GM23248 (cell line): ENCODE results near the gene ADPRHL1. TPM values are rescaled to one million over a fixed set of nuclear protein-coding genes. Genes with fewer than 3 reads are reported as not detected.

ENCODE experiments used
- DNase-seq: peaks from one replicate; pipeline ENCODE4 v3.0.0-alpha.2; 2015
- H2AFZ ChIP-seq: fragments of 200-600 bp; sonication (generic); 2 replicates; pipeline ENCODE4 v1.6.1; 2016; ENCODE audit warnings: antibody characterized with exemption
- H3F3A ChIP-seq: fragments of 200-600 bp; sonication (generic); 2 replicates; pipeline ENCODE4 v1.6.1; 2016; ENCODE audit warnings: mild to moderate bottlenecking, antibody characterized with exemption, mixed run types; ENCODE audit not compliant: insufficient read depth
- H3K27ac ChIP-seq: fragments of 200-600 bp; sonication (generic); 2 replicates; pipeline ENCODE4 v1.5.1; 2016; ENCODE audit warnings: mild to moderate bottlenecking
- H3K27me3 ChIP-seq: fragments of 200-600 bp; sonication (generic); replicated peaks from 2 replicates; pipeline ENCODE4 v1.6.1; 2016; ENCODE audit warnings: mild to moderate bottlenecking; ENCODE audit not compliant: insufficient read depth
- H3K36me3 ChIP-seq: fragments of 200-600 bp; sonication (generic); 2 replicates; pipeline ENCODE4 v1.6.1; 2016; ENCODE audit warnings: low read depth, mild to moderate bottlenecking
- H3K4me1 ChIP-seq: fragments of 200-600 bp; sonication (generic); 2 replicates; pipeline ENCODE4 v1.6.1; 2016; ENCODE audit warnings: mild to moderate bottlenecking; ENCODE audit not compliant: insufficient read depth
- H3K4me2 ChIP-seq: fragments of 200-600 bp; sonication (generic); one replicate; pipeline ENCODE4 v1.6.1; 2016; ENCODE audit warnings: mild to moderate bottlenecking; ENCODE audit not compliant: unreplicated experiment
- H3K4me3 ChIP-seq: fragments of 200-600 bp; sonication (generic); 2 replicates; pipeline ENCODE4 v1.5.1; 2016; ENCODE audit warnings: mild to moderate bottlenecking
- H3K79me2 ChIP-seq: fragments of 200-600 bp; sonication (generic); 2 replicates; pipeline ENCODE4 v1.6.1; 2016; ENCODE audit warnings: mild to moderate bottlenecking; ENCODE audit not compliant: insufficient read depth
- H3K9ac ChIP-seq: fragments of 200-600 bp; sonication (generic); 2 replicates; pipeline ENCODE4 v1.6.1; 2016; ENCODE audit warnings: mild to moderate bottlenecking
- H3K9me2 ChIP-seq: fragments of 200-600 bp; sonication (generic); 2 replicates; pipeline ENCODE4 v1.6.1; 2016; ENCODE audit warnings: mixed run types, mild to moderate bottlenecking, moderate library complexity; ENCODE audit not compliant: insufficient read depth
- H3K9me3 ChIP-seq: fragments of 200-600 bp; sonication (generic); one replicate; pipeline ENCODE4 v1.6.1; 2017; ENCODE audit warnings: low read depth
- H4K20me1 ChIP-seq: fragments of 200-600 bp; sonication (generic); 2 replicates; pipeline ENCODE4 v1.6.0; 2016; ENCODE audit not compliant: insufficient read depth
- EZH2 ChIP-seq: fragments of 200-600 bp; sonication (generic); IDR thresholded peaks from 2 replicates; pipeline ENCODE4 v1.6.1; 2018; ENCODE audit warnings: antibody characterized with exemption, mild to moderate bottlenecking; ENCODE audit not compliant: insufficient read depth, poor library complexity, severe bottlenecking
- EZH2phosphoT487 ChIP-seq: fragments of 200-600 bp; sonication (generic); IDR thresholded peaks from 2 replicates; pipeline ENCODE4 v1.6.1; 2018; ENCODE audit warnings: antibody characterized with exemption, moderate library complexity, mild to moderate bottlenecking, low read depth; ENCODE audit not compliant: insufficient read depth
- WGBS, 2 experiments: methylation state at CpG; one replicate each; pipeline ENCODE4 v1.1.6; 2015 to 2017; ENCODE audit warnings: low lambda C conversion rate in 2 of 2, low coverage in 1 of 2; ENCODE audit errors: missing lambda C conversion rate in 2 of 2; 5-methylcytosine and 5-hydroxymethylcytosine counted together
- in situ Hi-C: fragments of 300-500 bp; cut with MboI; formaldehyde crosslinking; loops from 2 replicates; pipeline ENCODE4 v1.15.0; 2020
- polyA plus RNA-seq: library from polyadenylated mRNA; unstranded; fragments of >200 nt; fragmentation: Nextera tagmentation; extraction: Ambion mirVana; gene quantifications from 2 replicates; pipeline ENCODE4 v1.2.1, GENCODE V29; 2016
- total RNA-seq: library from RNA; depleted of rRNA; stranded (reverse); fragments of >200 nt; shearing (Covaris generic); gene quantifications from 2 replicates; pipeline ENCODE4 v1.2.3, GENCODE V29; 2014

ADPRHL1 gene
- total and polyA plus RNA-seq, 2 experiments from 2014 or later = 1.8 to 2.2 TPM

- H3K9me3 ChIP-seq = no peaks in the 10 kb centered on the region
- H3K4me1 ChIP-seq = peaks cover 3% of the 10 kb centered on the region; the same call in 1 of the 2 replicates
- 0 out of 2 replicates have a peak, but pooled peaks cover 4% of the 10 kb centered on the region for H3F3A ChIP-seq
- no peak overlapping the region for H3K27ac ChIP-seq
- H2AFZ ChIP-seq = no peak overlapping the region
- H3K27me3 ChIP-seq = no peaks in the 10 kb centered on the region
- no peaks in the 10 kb centered on the region for H4K20me1 ChIP-seq
- no peak overlapping the region for H3K9ac ChIP-seq
- no peak for DNase-seq
- 88 to 89% methylated on average over 15 of the region's 15 CpGs for WGBS, 2 experiments
- H3K36me3 ChIP-seq = no peaks in the 10 kb centered on the region
- TF ChIP-seq EZH2phosphoT487 = no peak
- TF ChIP-seq EZH2 = no peak
- in situ Hi-C loops = no loop called here
- no peak overlapping the region for H3K4me3 ChIP-seq
- H3K79me2 ChIP-seq = no peaks in the 10 kb centered on the region
- no peak overlapping the region for H3K4me2 ChIP-seq
- no peaks in the 10 kb centered on the region for H3K9me2 ChIP-seq
Observed at GRCh38 chr13:113426591-113426986, 26.7 kb downstream of the ADPRHL1 start.

- H3K4me3 ChIP-seq = no peak overlapping the region
- no peaks in the 10 kb centered on the region for H3K27me3 ChIP-seq
- no peak for TF ChIP-seq EZH2
- TF ChIP-seq EZH2phosphoT487 = no peak
- H3K9me2 ChIP-seq = no peaks in the 10 kb centered on the region
- no peak overlapping the region for H3K27ac ChIP-seq
- H3F3A ChIP-seq = 0 out of 2 replicates have a peak, but pooled peaks cover 7% of the 10 kb centered on the region
- no peaks in the 10 kb centered on the region for H3K36me3 ChIP-seq
- H3K4me2 ChIP-seq = no peak overlapping the region
- H3K4me1 ChIP-seq = peaks cover 6% of the 10 kb centered on the region; the same call in 1 of the 2 replicates
- H3K9ac ChIP-seq = no peak overlapping the region
- 89 to 90% methylated on average over 22 of the region's 22 CpGs for WGBS, 2 experiments
- in situ Hi-C loops = no loop called here
- no peaks in the 10 kb centered on the region for H3K9me3 ChIP-seq
- DNase-seq = no peak
- H2AFZ ChIP-seq = no peak overlapping the region
- no peaks in the 10 kb centered on the region for H3K79me2 ChIP-seq
- no peaks in the 10 kb centered on the region for H4K20me1 ChIP-seq
Observed at GRCh38 chr13:113425941-113426590, 27.2 kb downstream of the ADPRHL1 start.

- H3K4me2 ChIP-seq = no peak overlapping the region
- H3K9me2 ChIP-seq = no peaks in the 10 kb centered on the region
- TF ChIP-seq EZH2phosphoT487 (no peak), EZH2 (no peak)
- peaks cover 6% of the 10 kb centered on the region; the same call in 1 of the 2 replicates for H3K4me1 ChIP-seq
- H3K9ac ChIP-seq = no peak overlapping the region
- no peaks in the 10 kb centered on the region for H3K9me3 ChIP-seq
- no peak for DNase-seq
- H3K79me2 ChIP-seq = no peaks in the 10 kb centered on the region
- H3K4me3 ChIP-seq = no peak overlapping the region
- in situ Hi-C loops = no loop called here
- 90 to 93% methylated on average over 11 of the region's 11 CpGs for WGBS, 2 experiments
- H4K20me1 ChIP-seq = no peaks in the 10 kb centered on the region
- no peak overlapping the region for H2AFZ ChIP-seq
- H3K27me3 ChIP-seq = no peaks in the 10 kb centered on the region
- no peak overlapping the region for H3K27ac ChIP-seq
- 0 out of 2 replicates have a peak, but pooled peaks cover 7% of the 10 kb centered on the region for H3F3A ChIP-seq
- no peaks in the 10 kb centered on the region for H3K36me3 ChIP-seq
Observed at GRCh38 chr13:113423520-113424163, 29.6 kb downstream of the ADPRHL1 start.

- H3K27me3 ChIP-seq = no peaks in the 10 kb centered on the region
- no peak overlapping the region for H2AFZ ChIP-seq
- TF ChIP-seq EZH2 (no peak), EZH2phosphoT487 (no peak)
- H3F3A ChIP-seq = 0 out of 2 replicates have a peak, but pooled peaks cover 7% of the 10 kb centered on the region
- H4K20me1 ChIP-seq = no peaks in the 10 kb centered on the region
- H3K36me3 ChIP-seq = no peaks in the 10 kb centered on the region
- H3K4me1 ChIP-seq = peaks cover 6% of the 10 kb centered on the region; the same call in 1 of the 2 replicates
- no peak for DNase-seq
- H3K9me2 ChIP-seq = no peaks in the 10 kb centered on the region
- no peak overlapping the region for H3K9ac ChIP-seq
- WGBS, 2 experiments = 89 to 90% methylated on average over 26 of the region's 26 CpGs
- H3K79me2 ChIP-seq = no peaks in the 10 kb centered on the region
- in situ Hi-C loops = no loop called here
- H3K4me2 ChIP-seq = no peak overlapping the region
- no peak overlapping the region for H3K4me3 ChIP-seq
- H3K27ac ChIP-seq = no peak overlapping the region
- H3K9me3 ChIP-seq = no peaks in the 10 kb centered on the region
Observed at GRCh38 chr13:113422807-113423519, 30.3 kb downstream of the ADPRHL1 start.
